ENCODE data around the gene NYAP2.

Gene NYAP2

GRCh38 chr2:225411452-225411851, 11.9 kb downstream of the NYAP2 start:
- DNase-seq (ENCODE audit: low read depth) = no peak
- TF ChIP-seq CTCF (IDR thresholded peaks at IDR 0.05; ENCODE audit: control insufficient read depth, extremely low read depth, insufficient read depth) = no peak
- H3K4me3 ChIP-seq (ENCODE audit: low read depth, low read length) = no peak overlapping the region

- no peak overlapping the region for H3K4me3 ChIP-seq (ENCODE audit: low read depth, low read length)
- TF ChIP-seq CTCF (IDR thresholded peaks at IDR 0.05; ENCODE audit: control insufficient read depth, extremely low read depth, insufficient read depth) = no peak
- no peak for DNase-seq (ENCODE audit: low read depth)
Measured at GRCh38 chr2:225413786-225414185, 14.3 kb downstream of the NYAP2 start.

GRCh38 chr2:225414902-225415301, 15.4 kb downstream of the NYAP2 start:
- no peak for DNase-seq (ENCODE audit: low read depth)
- no peak for TF ChIP-seq CTCF (IDR thresholded peaks at IDR 0.05; ENCODE audit: control insufficient read depth, extremely low read depth, insufficient read depth)
- H3K4me3 ChIP-seq (ENCODE audit: low read depth, low read length) = no peak overlapping the region

- TF ChIP-seq CTCF (IDR thresholded peaks at IDR 0.05; ENCODE audit: control insufficient read depth, extremely low read depth, insufficient read depth) = no peak
- no peak overlapping the region for H3K4me3 ChIP-seq (ENCODE audit: low read depth, low read length)
- DNase-seq (ENCODE audit: low read depth) = no peak
Measured at GRCh38 chr2:225415341-225415740, 15.8 kb downstream of the NYAP2 start.

- no peak for DNase-seq (ENCODE audit: low read depth)
- no peak for TF ChIP-seq CTCF (IDR thresholded peaks at IDR 0.05; ENCODE audit: control insufficient read depth, extremely low read depth, insufficient read depth)
Measured at GRCh38 chr2:225415792-225416191, 16.3 kb downstream of the NYAP2 start.

GRCh38 chr2:225416616-225417367, 17.3 kb downstream of the NYAP2 start:
- DNase-seq (ENCODE audit: low read depth) = no peak
- TF ChIP-seq CTCF (IDR thresholded peaks at IDR 0.05; ENCODE audit: control insufficient read depth, extremely low read depth, insufficient read depth) = no peak
- H3K4me3 ChIP-seq (ENCODE audit: low read depth, low read length) = no peak overlapping the region

More at GRCh38 chr2:225415792-225416191, 16.3 kb downstream of the NYAP2 start:
- no peak overlapping the region for H3K4me3 ChIP-seq (ENCODE audit: low read depth, low read length)

GRCh38 chr2:225419033-225419432, 19.5 kb downstream of the NYAP2 start:
- DNase-seq (ENCODE audit: low read depth) = no peak
- H3K4me3 ChIP-seq (ENCODE audit: low read depth, low read length) = no peak overlapping the region
- TF ChIP-seq CTCF (IDR thresholded peaks at IDR 0.05; ENCODE audit: control insufficient read depth, extremely low read depth, insufficient read depth) = no peak
